Smooth muscle cell (in vitro differentiated cells): ENCODE results near the gene SLC37A4. TPM values are rescaled to one million over a fixed set of nuclear protein-coding genes. Genes with fewer than 3 reads are reported as not detected.
A peak's percentile ranks its signal among the peaks of the same experiment; 100 is the strongest.
"Not testable (repeated sequence)": the region's sequence is repeated elsewhere in the genome, so short reads cannot be mapped to it uniquely, and the experiment has no call there.

Experiments used
- DNase-seq: peaks from one replicate; lab custom pipeline; 2025; ENCODE audit not compliant: unreplicated experiment; lab: John Stamatoyannopoulos, UW
- H2AFZ ChIP-seq: fragments of 200-600 bp; sonication (generic); 2 replicates; pipeline ENCODE4 v1.6.0; 2016; ENCODE audit warnings: antibody characterized with exemption, low read depth, mild to moderate bottlenecking
- H3F3A ChIP-seq: fragments of 200-600 bp; sonication (generic); 2 replicates; pipeline ENCODE4 v1.6.0; 2017; ENCODE audit warnings: antibody characterized with exemption, low read depth
- H3K27ac ChIP-seq: fragments of 200-600 bp; sonication (generic); 2 replicates; pipeline ENCODE4 v1.5.1; 2016; ENCODE audit warnings: low read depth, mild to moderate bottlenecking
- H3K27me3 ChIP-seq: fragments of 200-600 bp; sonication (generic); 2 replicates; pipeline ENCODE4 v1.6.1; 2016; ENCODE audit warnings: low read depth, mild to moderate bottlenecking
- H3K36me3 ChIP-seq: fragments of 200-600 bp; sonication (generic); 2 replicates; pipeline ENCODE4 v1.5.1; 2016; ENCODE audit warnings: low read depth
- H3K4me1 ChIP-seq: fragments of 200-600 bp; sonication (generic); 2 replicates; pipeline ENCODE4 v1.5.1; 2016; ENCODE audit warnings: low read depth
- H3K4me2 ChIP-seq: fragments of 200-600 bp; sonication (generic); 2 replicates; pipeline ENCODE4 v1.6.0; 2016; ENCODE audit warnings: mild to moderate bottlenecking
- H3K4me3 ChIP-seq: fragments of 200-600 bp; sonication (generic); 2 replicates; pipeline ENCODE4 v1.5.1; 2016; ENCODE audit warnings: mild to moderate bottlenecking
- H3K79me2 ChIP-seq: fragments of 200-600 bp; sonication (generic); 2 replicates; pipeline ENCODE4 v1.6.0; 2016; ENCODE audit warnings: low read depth, mild to moderate bottlenecking
- H3K9ac ChIP-seq: fragments of 200-600 bp; sonication (generic); 2 replicates; pipeline ENCODE4 v1.6.0; 2016; ENCODE audit warnings: low read depth
- H3K9me3 ChIP-seq: fragments of 200-600 bp; sonication (generic); replicated peaks from 2 replicates; pipeline ENCODE4 v1.5.1; 2016; ENCODE audit warnings: low read depth
- H4K20me1 ChIP-seq: fragments of 200-600 bp; sonication (generic); 2 replicates; pipeline ENCODE4 v1.6.0; 2016; ENCODE audit warnings: low read depth
- WGBS: methylation state at CpG from one replicate; pipeline ENCODE4 v1.1.7; 2016; ENCODE audit warnings: low lambda C conversion rate; 5-methylcytosine and 5-hydroxymethylcytosine counted together
- polyA plus RNA-seq: library from polyadenylated mRNA; unstranded; fragments of >200 nt; fragmentation: Nextera tagmentation; extraction: Ambion mirVana; gene quantifications from 2 replicates; pipeline ENCODE4 v1.2.1, GENCODE V29; 2016
- total RNA-seq: library from RNA; depleted of rRNA; stranded (reverse); fragments of >200 nt; gene quantifications from 2 replicates; pipeline ENCODE4 v1.2.3, GENCODE V29; 2014
- TF ChIP-seq, protein P1 (sequence below): fragments of 200-600 bp; sonication (generic); IDR thresholded peaks from 2 replicates; pipeline ENCODE4 v1.5.1; 2017; ENCODE audit warnings: borderline replicate concordance, mild to moderate bottlenecking, antibody characterized with exemption; ENCODE audit not compliant: insufficient read depth, poor library complexity, severe bottlenecking

Gene SLC37A4
- total and polyA plus RNA-seq, 2 experiments from 2014 or later = 22.3 to 22.8 TPM

DNA sequence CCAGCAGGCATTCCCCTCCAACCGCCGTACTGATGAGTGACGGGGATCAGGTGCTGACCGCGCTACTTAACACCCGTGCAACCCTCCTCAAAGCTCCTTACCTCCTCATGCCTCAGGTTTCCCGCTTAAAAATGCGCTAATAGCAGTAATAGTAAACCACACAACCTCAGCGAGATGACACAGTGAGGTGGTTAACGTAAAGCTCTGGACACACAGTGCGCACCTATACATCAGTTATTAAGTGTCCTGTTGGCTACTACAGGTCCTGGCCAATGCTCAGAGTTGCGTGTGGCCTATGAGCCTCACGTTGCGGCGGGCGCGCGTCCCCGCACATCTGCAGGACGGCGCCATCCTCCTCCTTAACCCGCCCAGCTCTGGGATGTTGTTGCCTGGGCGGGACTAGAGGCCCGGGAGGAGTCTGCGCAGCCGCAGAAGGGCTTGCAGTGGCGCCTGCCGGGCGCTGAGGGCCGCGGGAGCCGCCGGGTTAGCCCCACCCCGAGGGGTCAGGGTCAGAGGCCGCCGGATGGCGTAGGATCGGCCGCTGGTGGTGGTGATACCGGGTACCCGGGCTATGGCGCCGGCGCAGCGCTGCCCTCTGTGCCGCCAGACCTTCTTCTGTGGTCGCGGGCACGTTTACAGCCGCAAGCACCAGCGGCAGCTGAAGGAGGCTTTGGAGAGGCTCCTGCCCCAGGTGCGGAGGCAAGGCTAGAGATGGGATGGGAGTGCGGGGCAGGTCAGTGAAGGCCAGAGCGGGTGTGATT lies 32.9 kb downstream of the SLC37A4 start, which contains the start of gene CENATAC:
Gene CENATAC (plus strand): TSS at position 512 of the 761 bp plus-strand sequence. CDS start 60 bp downstream, at position 572.
- Histone ChIP-seq H3K9ac (peak within 1 kb of the TSS; percentile 25), H4K20me1 (no peaks in the 10 kb centered on the region), H3K4me3 (peak within 1 kb of the TSS; percentile 79), H2AFZ (peak within 1 kb of the TSS; percentile 94), H3K9me3 (no peaks in the 10 kb centered on the region), H3K4me1 (peaks cover 17% of the 10 kb centered on the region), H3K4me2 (peak within 1 kb of the TSS; percentile 94), H3K27me3 (no peaks in the 10 kb centered on the region), H3F3A (no peaks in the 10 kb centered on the region), H3K79me2 (peaks cover 15% of the 10 kb centered on the region), H3K36me3 (peaks cover 8% of the 10 kb centered on the region), H3K27ac (peak within 1 kb of the TSS; percentile 53)
- peak; percentile 73 for DNase-seq
- WGBS = 1% methylated on average over 54 of the region's 54 CpGs
- TF ChIP-seq, protein P1, sequence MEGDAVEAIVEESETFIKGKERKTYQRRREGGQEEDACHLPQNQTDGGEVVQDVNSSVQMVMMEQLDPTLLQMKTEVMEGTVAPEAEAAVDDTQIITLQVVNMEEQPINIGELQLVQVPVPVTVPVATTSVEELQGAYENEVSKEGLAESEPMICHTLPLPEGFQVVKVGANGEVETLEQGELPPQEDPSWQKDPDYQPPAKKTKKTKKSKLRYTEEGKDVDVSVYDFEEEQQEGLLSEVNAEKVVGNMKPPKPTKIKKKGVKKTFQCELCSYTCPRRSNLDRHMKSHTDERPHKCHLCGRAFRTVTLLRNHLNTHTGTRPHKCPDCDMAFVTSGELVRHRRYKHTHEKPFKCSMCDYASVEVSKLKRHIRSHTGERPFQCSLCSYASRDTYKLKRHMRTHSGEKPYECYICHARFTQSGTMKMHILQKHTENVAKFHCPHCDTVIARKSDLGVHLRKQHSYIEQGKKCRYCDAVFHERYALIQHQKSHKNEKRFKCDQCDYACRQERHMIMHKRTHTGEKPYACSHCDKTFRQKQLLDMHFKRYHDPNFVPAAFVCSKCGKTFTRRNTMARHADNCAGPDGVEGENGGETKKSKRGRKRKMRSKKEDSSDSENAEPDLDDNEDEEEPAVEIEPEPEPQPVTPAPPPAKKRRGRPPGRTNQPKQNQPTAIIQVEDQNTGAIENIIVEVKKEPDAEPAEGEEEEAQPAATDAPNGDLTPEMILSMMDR = no peak

DNA sequence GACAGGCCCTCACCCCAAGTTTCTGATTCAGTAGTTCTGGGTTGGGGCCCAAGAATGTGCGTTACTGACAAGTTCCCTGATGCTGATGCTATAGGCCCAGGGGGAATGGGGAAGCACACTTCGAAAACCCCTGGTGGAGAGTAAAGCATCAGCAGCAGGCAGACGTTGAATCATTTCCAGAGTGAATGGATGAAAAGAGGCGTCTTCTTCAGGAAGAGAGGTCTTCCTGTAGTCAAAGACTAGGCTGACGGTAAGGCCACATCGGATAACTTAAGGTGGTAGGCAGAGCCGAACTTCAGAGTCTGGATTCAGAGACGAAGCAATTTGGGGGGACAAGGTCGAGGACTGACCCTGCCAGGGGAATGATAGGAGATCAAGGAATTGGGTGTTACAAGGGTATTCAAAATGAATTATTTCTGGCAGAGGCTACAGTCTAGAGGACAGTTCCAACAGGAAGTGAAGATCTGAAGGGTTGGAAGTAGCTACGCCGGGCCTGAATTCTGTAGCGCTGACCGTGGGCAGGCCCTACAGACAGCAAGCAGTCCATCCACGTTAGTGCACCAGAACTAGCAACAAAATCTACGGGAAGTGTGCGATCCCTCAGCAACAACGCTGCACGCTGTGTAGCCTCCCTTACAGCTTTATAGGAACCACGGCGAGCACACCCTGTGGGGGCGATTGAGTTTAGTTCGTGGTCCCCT lies 33.6 kb downstream of the SLC37A4 start:
- TF ChIP-seq, protein P1 = no peak
- Histone ChIP-seq H3K4me1 (peaks cover 17% of the 10 kb centered on the region), H3K27me3 (no peaks in the 10 kb centered on the region), H3F3A (no peaks in the 10 kb centered on the region), H2AFZ (peak overlapping the region; percentile 94), H3K4me2 (peak overlapping the region; percentile 94), H3K9me3 (no peaks in the 10 kb centered on the region), H4K20me1 (no peaks in the 10 kb centered on the region), H3K36me3 (peaks cover 2% of the 10 kb centered on the region), H3K79me2 (peaks cover 15% of the 10 kb centered on the region), H3K27ac (no peak overlapping the region), H3K9ac (peak overlapping the region; percentile 17), H3K4me3 (peak overlapping the region; percentile 79)
- 38% methylated on average over 22 of the region's 22 CpGs for WGBS
- DNase-seq = no peak

DNA sequence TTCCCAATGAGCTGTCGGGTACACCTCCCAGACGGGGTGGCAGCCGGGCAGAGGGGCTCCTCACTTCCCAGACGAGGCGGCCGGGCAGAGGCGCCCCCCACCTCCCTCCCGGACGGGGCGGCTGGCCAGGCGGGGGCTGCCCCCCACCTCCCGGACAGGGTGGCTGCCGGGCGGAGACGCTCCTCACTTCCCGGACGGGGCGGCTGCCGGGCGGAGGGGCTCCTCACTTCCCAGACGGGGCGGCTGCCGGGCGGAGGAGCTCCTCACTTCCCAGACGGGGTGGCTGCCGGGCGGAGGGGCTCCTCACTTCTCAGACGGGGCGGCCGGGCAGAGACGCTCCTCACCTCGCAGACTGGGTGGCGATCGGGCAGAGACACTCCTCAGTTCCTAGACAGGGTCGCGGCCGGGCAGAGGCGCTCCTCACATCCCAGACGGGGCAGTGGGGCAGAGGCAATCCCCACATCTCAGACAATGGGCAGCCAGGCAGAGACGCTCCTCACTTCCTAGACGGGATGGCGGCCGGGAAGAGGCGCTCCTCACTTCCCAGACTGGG lies 39.1 kb downstream of the SLC37A4 start:
- 98% methylated on average over 20 of the region's 44 CpGs for WGBS
- H3K9ac ChIP-seq, DNase-seq, H2AFZ ChIP-seq, H3K27me3 ChIP-seq, H3K79me2 ChIP-seq, H3F3A ChIP-seq, H3K4me3 ChIP-seq, H4K20me1 ChIP-seq, H3K27ac ChIP-seq, H3K4me2 ChIP-seq, H3K9me3 ChIP-seq, H3K4me1 ChIP-seq, H3K36me3 ChIP-seq: not testable (repeated sequence)

DNA sequence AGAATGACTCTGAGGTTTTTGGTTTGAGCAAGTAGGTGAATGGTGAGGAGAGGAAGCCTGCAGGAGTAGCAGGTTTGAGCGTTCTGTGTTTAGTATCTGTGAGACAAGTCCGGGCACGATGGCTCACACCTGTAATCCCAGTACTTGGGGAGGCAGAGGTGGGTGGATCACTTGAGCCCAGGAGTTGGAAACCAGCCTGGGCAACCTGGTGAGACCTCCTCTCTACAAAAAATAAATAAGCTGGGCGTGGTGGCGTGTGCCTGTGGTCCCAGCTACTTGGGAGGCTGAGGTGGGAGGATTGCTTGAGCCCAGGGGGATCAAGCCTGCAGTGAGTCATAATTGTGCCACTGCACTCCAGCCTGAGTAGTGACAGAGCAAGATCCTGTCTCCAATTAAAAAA lies 42.4 kb downstream of the SLC37A4 start:
- Histone ChIP-seq H3K27ac (no peak overlapping the region), H3K4me2 (no peak overlapping the region), H4K20me1 (no peaks in the 10 kb centered on the region), H3K4me3 (no peak overlapping the region), H3F3A (no peaks in the 10 kb centered on the region), H3K36me3 (no peaks in the 10 kb centered on the region), H3K79me2 (no peaks in the 10 kb centered on the region), H3K9me3 (no peaks in the 10 kb centered on the region), H3K9ac (no peak overlapping the region), H3K4me1 (no peaks in the 10 kb centered on the region), H2AFZ (no peak overlapping the region), H3K27me3 (no peaks in the 10 kb centered on the region)
- TF ChIP-seq, protein P1 = no peak
- WGBS = 81% methylated on average over 5 of the region's 5 CpGs
- no peak for DNase-seq
